Prostate gland (tissue), 2 donors: ENCODE data around the gene PSAT1.

ENCODE experiments used
- CTCF ChIP-seq, 4 experiments: fragments of 200-600 bp in 2 of 4; fragments of 450-650 bp in 2 of 4; sonication (generic) in 2 of 4; IDR thresholded peaks; 1 replicate in 3 of 4; 2 replicates in 1 of 4; pipeline ENCODE4 v1.5.1; 2016 to 2019; ENCODE audit warnings: antibody characterized with exemption in 4 of 4, mild to moderate bottlenecking in 2 of 4, moderate library complexity in 2 of 4
- POLR2AphosphoS5 ChIP-seq: sonication (generic); formaldehyde crosslinking; IDR thresholded peaks from one replicate; pipeline ENCODE4 v1.6.1; 2017; ENCODE audit warnings: antibody characterized with exemption

- TF ChIP-seq CTCF (IDR thresholded peaks at IDR 0.05) (peak; percentile 63 to 72 (median 64)), POLR2AphosphoS5 (no peak)
Observed at GRCh38 chr9:78369639-78370219, 72.8 kb downstream of the PSAT1 start.
